ENCODE results near the gene FBXO22. TPM values are rescaled to one million over a fixed set of nuclear protein-coding genes. Genes with fewer than 3 reads are reported as not detected.
"Not testable (repeated sequence)": the region's sequence is repeated elsewhere in the genome, so short reads cannot be mapped to it uniquely, and the experiment has no call there.

FBXO22 gene
- polyA plus RNA-seq, 1 of the 3 experiments (the other 2 are of a cell fraction), result 34.8 TPM

- POLR2A ChIA-PET, result no interaction called here
Measured at GRCh38 chr15:75864213-75865059, 39.2 kb upstream of the FBXO22 start.

GRCh38 chr15:75866045-75866444 lies 37.6 kb upstream of the FBXO22 start:
- CTCF ChIA-PET, result interaction anchor here (1.0 kb wide), 1 partner anchor 65 kb away, joined by 3 read pairs; no protein-coding TSS in a partner anchor
- 74% methylated on average over 1 of the region's 1 CpG for WGBS (ENCODE audit: low lambda C conversion rate)

More at GRCh38 chr15:75864213-75865059, 39.2 kb upstream of the FBXO22 start:
- no peaks in the 10 kb centered on the region; a peak in 2 of 4 replicates for H3K4me1 ChIP-seq (ENCODE audit: control insufficient read depth in 1 of 2, insufficient read depth in 2 of 2, low read depth in 1 of 2, low read length in 1 of 2)
- CTCF ChIA-PET, result interaction anchor here (0.7 kb wide), 1 partner anchor 18 kb away, joined by 4 read pairs; no protein-coding TSS in a partner anchor
- H3K9me3 ChIP-seq, result no peaks in the 10 kb centered on the region
- peaks cover 88% of the 10 kb centered on the region for H3K79me2 ChIP-seq (ENCODE audit: insufficient read depth)
- TF ChIP-seq EP300 (IDR thresholded peaks at IDR 0.05; ENCODE audit: borderline replicate concordance in 1 of 2, low read depth in 1 of 2, low read length in 1 of 2) (no peak), YY1 (IDR thresholded peaks at IDR 0.05; ENCODE audit: low read depth) (no peak), USF2 (IDR thresholded peaks at IDR 0.05; ENCODE audit: borderline replicate concordance, low read depth, low read length) (no peak), GABPA (IDR thresholded peaks at IDR 0.05; ENCODE audit: low read depth) (no peak), RXRA (IDR thresholded peaks at IDR 0.05; ENCODE audit: borderline replicate concordance, low read depth) (no peak), NFIC (IDR thresholded peaks at IDR 0.05; ENCODE audit: borderline replicate concordance) (no peak), RFX5 (IDR thresholded peaks at IDR 0.05; ENCODE audit: low read length) (no peak), CHD2 (IDR thresholded peaks at IDR 0.05; ENCODE audit: low read length, partially characterized antibody) (no peak), JUND (IDR thresholded peaks at IDR 0.05) (no peak), NRF1 (IDR thresholded peaks at IDR 0.05; ENCODE audit: low read depth, low read length) (no peak), CTCF (IDR thresholded peaks at IDR 0.05) (no peak), FOSL2 (IDR thresholded peaks at IDR 0.05; ENCODE audit: borderline replicate concordance, low read depth) (no peak), POLR2AphosphoS5 (IDR thresholded peaks at IDR 0.05; ENCODE audit: low read depth, low read length) (no peak)
- WGBS (ENCODE audit: low lambda C conversion rate), result 93% methylated on average over 5 of the region's 5 CpGs
- peaks cover 21 to 60% of the 10 kb centered on the region in 2 experiments for H3K36me3 ChIP-seq (replicated peaks in 1 of 2; ENCODE audit: control insufficient read depth in 1 of 2, insufficient read depth in 2 of 2, low read length in 1 of 2)
- H3K4me2 ChIP-seq, result no peak overlapping the region
- no peak for DNase-seq
- no peak overlapping the region for H3K27ac ChIP-seq (ENCODE audit: low read depth in 2 of 2, low read length in 1 of 2)
- no peak overlapping the region for H3K9ac ChIP-seq
- H2AFZ ChIP-seq (ENCODE audit: low read depth), result no peak overlapping the region
- H3F3A ChIP-seq (replicated peaks; ENCODE audit: insufficient read depth), result peaks cover 3% of the 10 kb centered on the region
- H3K27me3 ChIP-seq (ENCODE audit: insufficient read depth), result no peaks in the 10 kb centered on the region
- peaks cover 20% of the 10 kb centered on the region for H4K20me1 ChIP-seq (ENCODE audit: insufficient read depth)
- no peak overlapping the region for H3K4me3 ChIP-seq (ENCODE audit: low read depth in 2 of 2, low read length in 1 of 2)
- no peaks in the 10 kb centered on the region for H3K9me2 ChIP-seq

More at GRCh38 chr15:75866045-75866444, 37.6 kb upstream of the FBXO22 start:
- not testable (repeated sequence) for H3K27ac ChIP-seq (ENCODE audit: low read depth in 2 of 2, low read length in 1 of 2); H3K4me3 ChIP-seq (ENCODE audit: low read depth in 2 of 2, low read length in 1 of 2); H3K27me3 ChIP-seq (ENCODE audit: insufficient read depth); H3K4me1 ChIP-seq (ENCODE audit: control insufficient read depth in 1 of 2, insufficient read depth in 2 of 2, low read depth in 1 of 2, low read length in 1 of 2); DNase-seq; H3K9ac ChIP-seq; H2AFZ ChIP-seq (ENCODE audit: low read depth); H3F3A ChIP-seq (replicated peaks; ENCODE audit: insufficient read depth); H3K9me2 ChIP-seq; H3K9me3 ChIP-seq; H3K4me2 ChIP-seq
- H4K20me1 ChIP-seq (ENCODE audit: insufficient read depth), result peaks cover 19% of the 10 kb centered on the region
- H3K36me3 ChIP-seq (replicated peaks in 1 of 2; ENCODE audit: control insufficient read depth in 1 of 2, insufficient read depth in 2 of 2, low read length in 1 of 2), result peaks cover 17 to 59% of the 10 kb centered on the region in 2 experiments
- H3K79me2 ChIP-seq (ENCODE audit: insufficient read depth), result peaks cover 77% of the 10 kb centered on the region
- POLR2A ChIA-PET, result interaction anchor here (1.5 kb wide), 1 partner anchor 23 kb away, joined by 4 read pairs; the partner anchor contains the start of gene UBE2Q2

Measured in SK-N-SH (cell line).